ENCODE results near the gene SLC24A4.

Gene SLC24A4

GRCh38 chr14:92314182-92314581 lies 8.8 kb upstream of the SLC24A4 start:
- TF ChIP-seq PAX5 (IDR thresholded peaks at IDR 0.05; ENCODE audit: insufficient read depth, low read length, severe bottlenecking) (no peak), POU2F2 (IDR thresholded peaks at IDR 0.05; ENCODE audit: low read depth, low read length) (no peak), SPI1 (IDR thresholded peaks at IDR 0.05; ENCODE audit: low read depth, low read length) (no peak), POLR2A (IDR thresholded peaks at IDR 0.05; ENCODE audit: low read depth, low read length) (no peak), POLR2AphosphoS5 (IDR thresholded peaks at IDR 0.05; ENCODE audit: low read depth, low read length) (no peak), TAF1 (IDR thresholded peaks at IDR 0.05; ENCODE audit: low read depth, low read length) (no peak)
- FAIRE-seq = no peak
- DNase-seq (ENCODE audit: insufficient read length, low spot score) = no peak

GRCh38 chr14:92315050-92315805 lies 7.7 kb upstream of the SLC24A4 start:
- FAIRE-seq = no peak
- no peak for TF ChIP-seq SPI1 (IDR thresholded peaks at IDR 0.05; ENCODE audit: low read depth, low read length)
- TF ChIP-seq PAX5 (IDR thresholded peaks at IDR 0.05; ENCODE audit: insufficient read depth, low read length, severe bottlenecking) = no peak
- no peak for TF ChIP-seq POLR2A (IDR thresholded peaks at IDR 0.05; ENCODE audit: low read depth, low read length)
- DNase-seq (ENCODE audit: insufficient read length, low spot score) = no peak

GRCh38 chr14:92316176-92316575 lies 6.8 kb upstream of the SLC24A4 start:
- DNase-seq (ENCODE audit: insufficient read length, low spot score) = no peak
- TF ChIP-seq TAF1 (IDR thresholded peaks at IDR 0.05; ENCODE audit: low read depth, low read length) (no peak), POU2F2 (IDR thresholded peaks at IDR 0.05; ENCODE audit: low read depth, low read length) (no peak)
- FAIRE-seq = no peak

- TF ChIP-seq POLR2A (IDR thresholded peaks at IDR 0.05; ENCODE audit: low read depth, low read length) (no peak), TAF1 (IDR thresholded peaks at IDR 0.05; ENCODE audit: low read depth, low read length) (no peak), PAX5 (IDR thresholded peaks at IDR 0.05; ENCODE audit: insufficient read depth, low read length, severe bottlenecking) (no peak), POU2F2 (IDR thresholded peaks at IDR 0.05; ENCODE audit: low read depth, low read length) (no peak), SPI1 (IDR thresholded peaks at IDR 0.05; ENCODE audit: low read depth, low read length) (no peak), POLR2AphosphoS5 (IDR thresholded peaks at IDR 0.05; ENCODE audit: low read depth, low read length) (no peak)
- DNase-seq (ENCODE audit: insufficient read length, low spot score) = no peak
- no peak for FAIRE-seq
Observed at GRCh38 chr14:92316937-92317336, 6.0 kb upstream of the SLC24A4 start.

- TF ChIP-seq SPI1 (IDR thresholded peaks at IDR 0.05; ENCODE audit: low read depth, low read length) (no peak), POLR2A (IDR thresholded peaks at IDR 0.05; ENCODE audit: low read depth, low read length) (no peak), POLR2AphosphoS5 (IDR thresholded peaks at IDR 0.05; ENCODE audit: low read depth, low read length) (no peak), TAF1 (IDR thresholded peaks at IDR 0.05; ENCODE audit: low read depth, low read length) (no peak), PAX5 (IDR thresholded peaks at IDR 0.05; ENCODE audit: insufficient read depth, low read length, severe bottlenecking) (no peak), POU2F2 (IDR thresholded peaks at IDR 0.05; ENCODE audit: low read depth, low read length) (no peak)
- FAIRE-seq (no peak), DNase-seq (ENCODE audit: insufficient read length, low spot score) (no peak)
Observed at GRCh38 chr14:92317511-92317910, 5.5 kb upstream of the SLC24A4 start.

GRCh38 chr14:92321701-92322100 lies 1.3 kb upstream of the SLC24A4 start:
- TF ChIP-seq PAX5 (IDR thresholded peaks at IDR 0.05; ENCODE audit: insufficient read depth, low read length, severe bottlenecking) (no peak), SPI1 (IDR thresholded peaks at IDR 0.05; ENCODE audit: low read depth, low read length) (no peak), TAF1 (IDR thresholded peaks at IDR 0.05; ENCODE audit: low read depth, low read length) (no peak), POLR2AphosphoS5 (IDR thresholded peaks at IDR 0.05; ENCODE audit: low read depth, low read length) (no peak), POU2F2 (IDR thresholded peaks at IDR 0.05; ENCODE audit: low read depth, low read length) (no peak), POLR2A (IDR thresholded peaks at IDR 0.05; ENCODE audit: low read depth, low read length) (no peak)
- FAIRE-seq = no peak
- DNase-seq (ENCODE audit: insufficient read length, low spot score) = no peak

GRCh38 chr14:92322516-92322915 lies 449 bp upstream of the SLC24A4 start:
- TF ChIP-seq SPI1 (IDR thresholded peaks at IDR 0.05; ENCODE audit: low read depth, low read length) (no peak), TAF1 (IDR thresholded peaks at IDR 0.05; ENCODE audit: low read depth, low read length) (no peak), POLR2A (IDR thresholded peaks at IDR 0.05; ENCODE audit: low read depth, low read length) (no peak), POU2F2 (IDR thresholded peaks at IDR 0.05; ENCODE audit: low read depth, low read length) (no peak), POLR2AphosphoS5 (IDR thresholded peaks at IDR 0.05; ENCODE audit: low read depth, low read length) (no peak), PAX5 (IDR thresholded peaks at IDR 0.05; ENCODE audit: insufficient read depth, low read length, severe bottlenecking) (no peak)
- DNase-seq (ENCODE audit: insufficient read length, low spot score) = no peak
- no peak for FAIRE-seq

- FAIRE-seq = no peak
- no peak for DNase-seq (ENCODE audit: insufficient read length, low spot score)
- TF ChIP-seq POLR2A (IDR thresholded peaks at IDR 0.05; ENCODE audit: low read depth, low read length) (no peak), POLR2AphosphoS5 (IDR thresholded peaks at IDR 0.05; ENCODE audit: low read depth, low read length) (no peak), PAX5 (IDR thresholded peaks at IDR 0.05; ENCODE audit: insufficient read depth, low read length, severe bottlenecking) (no peak), POU2F2 (IDR thresholded peaks at IDR 0.05; ENCODE audit: low read depth, low read length) (no peak), TAF1 (IDR thresholded peaks at IDR 0.05; ENCODE audit: low read depth, low read length) (no peak), SPI1 (IDR thresholded peaks at IDR 0.05; ENCODE audit: low read depth, low read length) (no peak)
Observed at GRCh38 chr14:92323916-92324818, 1.2 kb downstream of the SLC24A4 start.

GRCh38 chr14:92325835-92326234 lies 2.9 kb downstream of the SLC24A4 start:
- no peak for DNase-seq (ENCODE audit: insufficient read length, low spot score)
- FAIRE-seq = no peak
- no peak for TF ChIP-seq POU2F2 (IDR thresholded peaks at IDR 0.05; ENCODE audit: low read depth, low read length)
- no peak for TF ChIP-seq SPI1 (IDR thresholded peaks at IDR 0.05; ENCODE audit: low read depth, low read length)
- TF ChIP-seq PAX5 (IDR thresholded peaks at IDR 0.05; ENCODE audit: insufficient read depth, low read length, severe bottlenecking) = no peak
- TF ChIP-seq TAF1 (IDR thresholded peaks at IDR 0.05; ENCODE audit: low read depth, low read length) = no peak
- no peak for TF ChIP-seq POLR2A (IDR thresholded peaks at IDR 0.05; ENCODE audit: low read depth, low read length)
- TF ChIP-seq POLR2AphosphoS5 (IDR thresholded peaks at IDR 0.05; ENCODE audit: low read depth, low read length) = no peak
